HL-60 (cell line): Measurements from ENCODE around the gene NLK.
A peak's percentile ranks its signal among the peaks of the same experiment; 100 is the strongest.

Source experiments
- DNase-seq, 2 experiments: peaks; one replicate each; pipeline ENCODE4 v3.0.0-alpha.2; 2010 to 2020; ENCODE audit warnings: low read depth in 1 of 2, low spot score in 1 of 2
- H3K27ac ChIP-seq: fragments of 250-450 bp; sonication (Bioruptor Pico); replicated peaks from 2 replicates; pipeline ENCODE4 v1.5.1; 2020; ENCODE audit warnings: mild to moderate bottlenecking, moderate library complexity
- H3K27me3 ChIP-seq: fragments of 250-450 bp; sonication (Bioruptor Pico); 2 replicates; pipeline ENCODE4 v1.5.1; 2021; ENCODE audit warnings: mild to moderate bottlenecking, moderate library complexity; ENCODE audit not compliant: insufficient read depth, poor library complexity, severe bottlenecking
- H3K4me3 ChIP-seq: replicated peaks from 2 replicates; pipeline ENCODE4 v1.5.1; 2011; ENCODE audit warnings: mild to moderate bottlenecking, control low read depth, low read length; ENCODE audit not compliant: insufficient read depth
- CTCF ChIP-seq: IDR thresholded peaks from one replicate; pipeline ENCODE4 v1.5.1; 2011; ENCODE audit warnings: low read length, control low read depth, inconsistent platforms; ENCODE audit not compliant: insufficient read depth
- GABPA ChIP-seq: IDR thresholded peaks from 2 replicates; pipeline ENCODE4 v1.6.1; 2012; ENCODE audit warnings: low read depth
- POLR2AphosphoS5 ChIP-seq: IDR thresholded peaks from 2 replicates; pipeline ENCODE4 v1.6.1; 2012; ENCODE audit warnings: low read depth
- REST ChIP-seq: IDR thresholded peaks from 2 replicates; pipeline ENCODE4 v1.6.1; 2012; ENCODE audit warnings: low read depth; ENCODE audit not compliant: insufficient replicate concordance
- SPI1 ChIP-seq: IDR thresholded peaks from 2 replicates; pipeline ENCODE4 v1.6.1; 2012; ENCODE audit warnings: low read depth, mild to moderate bottlenecking, borderline replicate concordance

Gene NLK

GRCh38 chr17:28169621-28170349 is 127.3 kb downstream of the NLK start:
- no peak for TF ChIP-seq GABPA
- no peak for TF ChIP-seq CTCF
- TF ChIP-seq POLR2AphosphoS5 = no peak
- no peak for TF ChIP-seq REST
- TF ChIP-seq SPI1 = peak; percentile 48; the same call in 1 of the 2 replicates
- no peak overlapping the region for H3K27ac ChIP-seq
- no peaks in the 10 kb centered on the region for H3K27me3 ChIP-seq
- H3K4me3 ChIP-seq = no peak overlapping the region
- no peak for DNase-seq

DNA sequence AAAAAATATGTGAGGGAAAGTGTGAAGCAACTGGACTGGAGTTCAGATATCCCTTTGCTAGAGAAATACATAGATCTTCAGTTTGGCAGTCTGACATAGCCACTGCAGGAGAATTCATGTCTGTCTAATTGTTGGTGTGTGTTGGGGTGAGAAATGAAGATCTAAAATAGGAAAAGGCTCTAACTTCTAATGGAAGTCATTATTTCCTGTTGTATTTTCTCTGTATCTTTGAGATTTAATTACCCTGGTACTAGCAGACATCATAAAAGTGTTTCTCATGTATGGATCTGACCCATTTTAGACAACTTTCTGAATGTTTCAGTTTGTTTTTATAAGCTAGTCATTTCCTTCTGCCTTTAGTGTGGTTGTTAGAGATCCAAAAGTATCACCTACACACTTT is 128.3 kb downstream of the NLK start:
- TF ChIP-seq REST (no peak), CTCF (no peak), POLR2AphosphoS5 (no peak), GABPA (no peak), SPI1 (no peak)
- Histone ChIP-seq H3K27me3 (no peaks in the 10 kb centered on the region), H3K4me3 (no peak overlapping the region), H3K27ac (no peak overlapping the region)
- DNase-seq = no peak

DNA sequence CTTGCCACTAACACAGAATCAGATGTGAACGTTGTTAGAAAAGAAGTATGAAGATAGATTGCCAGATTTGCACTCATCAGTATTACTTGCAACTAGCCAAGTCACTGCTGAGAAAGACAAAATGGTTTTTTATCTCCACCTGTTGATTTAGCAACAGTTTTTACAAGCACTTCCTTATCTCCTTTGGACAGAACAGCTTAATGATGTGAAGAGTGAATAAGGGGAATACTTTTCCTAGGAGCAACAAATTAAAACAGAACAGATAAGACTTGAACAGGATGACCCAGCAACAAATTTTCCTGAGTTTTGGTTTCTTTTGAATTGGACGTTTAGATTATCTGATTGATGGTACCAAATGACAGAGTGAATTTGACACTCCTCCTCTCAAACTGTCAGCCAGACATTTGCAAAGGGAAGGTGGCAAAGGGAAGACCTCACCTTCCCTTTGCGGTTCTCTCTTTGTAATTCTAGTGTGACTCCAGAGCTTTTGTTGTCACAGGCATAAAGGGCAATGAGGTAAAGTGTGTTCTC is 130.6 kb downstream of the NLK start:
- no peak overlapping the region for H3K27ac ChIP-seq

More for the DNA sequence above, 130.6 kb downstream of the NLK start:
- TF ChIP-seq CTCF (no peak), SPI1 (peak; percentile 40; the same call in 1 of the 2 replicates), POLR2AphosphoS5 (no peak), GABPA (no peak)
- no peaks in the 10 kb centered on the region for H3K27me3 ChIP-seq
- H3K4me3 ChIP-seq = no peak overlapping the region
- DNase-seq = no peak
